ENCODE measurements around the gene SMC1A.

The SMC1A gene

DNA sequence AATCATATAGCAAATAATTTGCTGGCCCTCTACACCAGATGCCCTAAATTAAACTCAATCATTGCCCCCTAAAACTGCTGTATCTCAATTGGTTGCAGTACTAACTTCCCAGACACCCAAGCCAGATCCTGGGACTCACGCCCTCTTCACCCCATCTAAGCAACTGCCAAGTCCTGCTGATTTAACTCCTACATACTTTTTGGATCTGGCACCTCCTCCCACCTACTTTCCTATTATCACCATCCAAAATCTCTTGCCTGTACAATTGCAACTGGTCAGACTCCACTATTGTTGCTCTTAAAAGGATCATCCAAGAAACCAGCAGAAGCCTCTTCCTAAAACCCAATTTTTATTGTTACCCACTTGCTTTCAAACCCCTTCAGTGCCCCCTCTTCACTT lies 16.4 kb upstream of the SMC1A start:
- no peaks in the 10 kb centered on the region for H3F3A ChIP-seq (ENCODE audit: insufficient read depth, low read length)
- no peak overlapping the region for H2AFZ ChIP-seq (ENCODE audit: low read length)
- H3K4me3 ChIP-seq (ENCODE audit: low read length): no peak overlapping the region
- DNase-seq: no peak
- H3K36me3 ChIP-seq (replicated peaks; ENCODE audit: insufficient read depth, low read length): no peaks in the 10 kb centered on the region
- H3K79me2 ChIP-seq (ENCODE audit: low read length): peaks cover 3% of the 10 kb centered on the region
- no peak for TF ChIP-seq EZH2phosphoT487 (IDR thresholded peaks at IDR 0.05; ENCODE audit: low read length)
- TF ChIP-seq EZH2 (optimal IDR thresholded peaks at IDR 0.05; ENCODE audit: low read depth, low read length): no peak
- no peak for TF ChIP-seq CTCF (IDR thresholded peaks at IDR 0.05; ENCODE audit: low read length)
- H3K4me1 ChIP-seq (ENCODE audit: low read length): 0 out of 2 replicates have a peak, but pooled peaks cover 3% of the 10 kb centered on the region
- H4K20me1 ChIP-seq (ENCODE audit: insufficient read depth, low read length): no peaks in the 10 kb centered on the region
- no peaks in the 10 kb centered on the region for H3K27me3 ChIP-seq (replicated peaks; ENCODE audit: insufficient read depth, low read length)
- no peaks in the 10 kb centered on the region for H3K9me2 ChIP-seq (replicated peaks; ENCODE audit: insufficient read depth, low read length)
- H3K4me2 ChIP-seq (ENCODE audit: low read depth, low read length): no peak overlapping the region
- H3K27ac ChIP-seq (ENCODE audit: low read length): no peak overlapping the region
- H3K9ac ChIP-seq (ENCODE audit: low read length): no peak overlapping the region
- H3K9me3 ChIP-seq (replicated peaks; ENCODE audit: insufficient read depth, low read length): no peaks in the 10 kb centered on the region

DNA sequence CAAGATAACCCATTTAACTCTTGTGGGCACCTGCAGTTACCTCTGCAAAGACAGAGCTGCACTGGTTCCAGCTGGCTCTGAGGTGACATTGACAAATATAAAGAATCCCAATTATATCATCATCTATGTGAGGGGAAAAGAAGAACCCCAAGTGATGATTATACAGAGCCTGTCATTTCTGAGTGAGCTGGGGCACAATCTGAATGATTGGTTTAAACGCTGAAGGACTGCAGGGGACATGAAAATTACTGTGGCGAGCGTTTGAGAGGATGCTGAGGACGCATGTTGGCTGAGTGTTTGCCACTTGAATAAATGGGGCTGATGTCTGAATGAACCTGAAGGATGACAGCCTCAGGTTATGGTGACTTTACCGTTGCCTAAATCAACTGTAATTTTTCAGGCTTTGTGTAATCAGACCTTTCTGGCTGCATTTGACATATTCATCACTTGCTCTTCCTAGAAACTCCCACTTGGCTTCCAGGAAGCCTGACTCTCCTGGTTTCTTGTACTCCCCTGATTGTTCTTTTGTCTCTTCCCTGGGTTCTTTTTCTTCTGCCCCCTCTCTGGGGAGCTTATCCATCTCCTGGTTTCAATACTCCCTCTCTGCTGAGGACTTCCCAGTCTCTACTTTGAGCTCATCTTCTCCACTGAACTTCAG lies 15.8 kb upstream of the SMC1A start:
- H3K27ac ChIP-seq (ENCODE audit: low read length): no peak overlapping the region
- H3K36me3 ChIP-seq (replicated peaks; ENCODE audit: insufficient read depth, low read length): no peaks in the 10 kb centered on the region
- no peaks in the 10 kb centered on the region for H4K20me1 ChIP-seq (ENCODE audit: insufficient read depth, low read length)
- no peaks in the 10 kb centered on the region for H3K9me2 ChIP-seq (replicated peaks; ENCODE audit: insufficient read depth, low read length)
- no peaks in the 10 kb centered on the region for H3K9me3 ChIP-seq (replicated peaks; ENCODE audit: insufficient read depth, low read length)
- no peak overlapping the region for H3K4me2 ChIP-seq (ENCODE audit: low read depth, low read length)
- no peak for TF ChIP-seq EZH2 (optimal IDR thresholded peaks at IDR 0.05; ENCODE audit: low read depth, low read length)
- no peak for TF ChIP-seq EZH2phosphoT487 (IDR thresholded peaks at IDR 0.05; ENCODE audit: low read length)
- TF ChIP-seq CTCF (IDR thresholded peaks at IDR 0.05; ENCODE audit: low read length): no peak
- H3K4me3 ChIP-seq (ENCODE audit: low read length): no peak overlapping the region
- no peak overlapping the region for H2AFZ ChIP-seq (ENCODE audit: low read length)
- H3F3A ChIP-seq (ENCODE audit: insufficient read depth, low read length): no peaks in the 10 kb centered on the region
- no peak for DNase-seq
- H3K4me1 ChIP-seq (ENCODE audit: low read length): 0 out of 2 replicates have a peak, but pooled peaks cover 3% of the 10 kb centered on the region
- no peaks in the 10 kb centered on the region for H3K27me3 ChIP-seq (replicated peaks; ENCODE audit: insufficient read depth, low read length)
- no peak overlapping the region for H3K9ac ChIP-seq (ENCODE audit: low read length)
- peaks cover 8% of the 10 kb centered on the region for H3K79me2 ChIP-seq (ENCODE audit: low read length)

DNA sequence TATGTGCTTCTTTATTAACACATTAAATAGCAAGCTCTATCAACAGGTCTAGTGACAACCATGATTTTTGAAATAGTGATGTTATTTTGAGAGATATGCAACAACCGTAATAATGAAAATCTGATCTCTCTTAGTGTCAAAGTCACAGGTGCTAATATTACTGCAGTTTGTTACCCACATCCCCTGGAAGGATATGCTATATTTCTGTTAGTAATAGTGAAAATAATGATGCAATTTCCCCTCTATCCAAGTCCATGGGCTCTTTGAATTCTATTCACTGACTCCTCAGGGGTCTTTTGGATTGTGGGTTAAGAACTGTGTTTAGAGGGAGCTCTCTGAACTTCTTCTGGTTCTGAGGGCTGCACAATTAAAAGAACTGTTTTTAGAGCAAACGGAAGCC lies 14.8 kb upstream of the SMC1A start:
- H3K27me3 ChIP-seq (replicated peaks; ENCODE audit: insufficient read depth, low read length): no peaks in the 10 kb centered on the region

More for the DNA sequence above, 14.8 kb upstream of the SMC1A start:
- Histone ChIP-seq H3K79me2 (ENCODE audit: low read length) (peaks cover 11% of the 10 kb centered on the region), H3K9me3 (replicated peaks; ENCODE audit: insufficient read depth, low read length) (no peaks in the 10 kb centered on the region), H3K36me3 (replicated peaks; ENCODE audit: insufficient read depth, low read length) (no peaks in the 10 kb centered on the region), H3F3A (ENCODE audit: insufficient read depth, low read length) (no peaks in the 10 kb centered on the region), H3K27ac (ENCODE audit: low read length) (no peak overlapping the region), H2AFZ (ENCODE audit: low read length) (no peak overlapping the region), H3K4me2 (ENCODE audit: low read depth, low read length) (no peak overlapping the region), H3K9ac (ENCODE audit: low read length) (no peak overlapping the region), H3K9me2 (replicated peaks; ENCODE audit: insufficient read depth, low read length) (no peaks in the 10 kb centered on the region), H3K4me1 (ENCODE audit: low read length) (0 out of 2 replicates have a peak, but pooled peaks cover under 1% of the 10 kb centered on the region), H3K4me3 (ENCODE audit: low read length) (no peak overlapping the region), H4K20me1 (ENCODE audit: insufficient read depth, low read length) (no peaks in the 10 kb centered on the region)
- TF ChIP-seq EZH2phosphoT487 (IDR thresholded peaks at IDR 0.05; ENCODE audit: low read length): no peak
- no peak for TF ChIP-seq EZH2 (optimal IDR thresholded peaks at IDR 0.05; ENCODE audit: low read depth, low read length)
- TF ChIP-seq CTCF (IDR thresholded peaks at IDR 0.05; ENCODE audit: low read length): no peak
- DNase-seq: no peak

All from MM.1S (cell line).